GM10847 (cell line): Measurements from ENCODE around the gene ZNF581.
A peak's percentile ranks its signal among the peaks of the same experiment; 100 is the strongest.

ENCODE experiments used
- POLR2A ChIP-seq: IDR thresholded peaks from 2 replicates; pipeline ENCODE4 v1.6.1; 2011; ENCODE audit not compliant: insufficient read length; ENCODE audit errors: extremely low read depth

The ZNF581 gene

GRCh38 chr19:55638864-55639359 lies 4.5 kb upstream of the ZNF581 start:
- no peak for TF ChIP-seq POLR2A

DNA sequence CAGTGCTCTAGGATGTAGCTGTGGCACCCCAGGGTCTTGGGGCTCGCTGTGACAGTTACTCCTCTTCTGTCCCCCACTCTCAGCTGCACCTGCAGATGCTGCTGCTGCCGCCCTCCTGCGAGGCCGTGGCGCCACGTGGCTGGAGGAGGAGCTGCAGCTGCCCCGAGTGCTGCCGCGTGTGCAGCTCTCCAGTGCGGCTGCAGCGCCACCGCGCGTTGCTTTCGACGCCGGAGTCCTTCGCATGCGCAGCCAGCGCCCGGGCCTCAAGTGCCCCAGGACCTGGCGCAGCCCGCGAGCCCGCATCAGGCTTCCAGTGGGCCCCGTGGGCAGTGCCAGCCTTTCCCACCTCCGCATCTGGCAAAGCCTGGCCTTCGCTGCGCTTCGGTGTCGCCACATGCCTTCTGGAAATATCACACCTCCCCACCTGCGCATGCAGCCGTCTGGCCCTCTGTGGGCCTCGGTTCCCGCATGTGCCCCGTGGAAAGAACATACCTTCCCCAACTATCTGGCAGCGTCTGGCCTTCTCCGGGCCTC lies 3.3 kb upstream of the ZNF581 start:
- no peak for TF ChIP-seq POLR2A

GRCh38 chr19:55640577-55641425 lies 2.6 kb upstream of the ZNF581 start, which contains the start of gene ZNF580:
ZNF580 (plus strand) TSS chr19:55641002; CDS start chr19:55642509, 1,507 bp downstream.
- TF ChIP-seq POLR2A: no peak

GRCh38 chr19:55641426-55642152 lies 1.9 kb upstream of the ZNF581 start:
- no peak for TF ChIP-seq POLR2A

DNA sequence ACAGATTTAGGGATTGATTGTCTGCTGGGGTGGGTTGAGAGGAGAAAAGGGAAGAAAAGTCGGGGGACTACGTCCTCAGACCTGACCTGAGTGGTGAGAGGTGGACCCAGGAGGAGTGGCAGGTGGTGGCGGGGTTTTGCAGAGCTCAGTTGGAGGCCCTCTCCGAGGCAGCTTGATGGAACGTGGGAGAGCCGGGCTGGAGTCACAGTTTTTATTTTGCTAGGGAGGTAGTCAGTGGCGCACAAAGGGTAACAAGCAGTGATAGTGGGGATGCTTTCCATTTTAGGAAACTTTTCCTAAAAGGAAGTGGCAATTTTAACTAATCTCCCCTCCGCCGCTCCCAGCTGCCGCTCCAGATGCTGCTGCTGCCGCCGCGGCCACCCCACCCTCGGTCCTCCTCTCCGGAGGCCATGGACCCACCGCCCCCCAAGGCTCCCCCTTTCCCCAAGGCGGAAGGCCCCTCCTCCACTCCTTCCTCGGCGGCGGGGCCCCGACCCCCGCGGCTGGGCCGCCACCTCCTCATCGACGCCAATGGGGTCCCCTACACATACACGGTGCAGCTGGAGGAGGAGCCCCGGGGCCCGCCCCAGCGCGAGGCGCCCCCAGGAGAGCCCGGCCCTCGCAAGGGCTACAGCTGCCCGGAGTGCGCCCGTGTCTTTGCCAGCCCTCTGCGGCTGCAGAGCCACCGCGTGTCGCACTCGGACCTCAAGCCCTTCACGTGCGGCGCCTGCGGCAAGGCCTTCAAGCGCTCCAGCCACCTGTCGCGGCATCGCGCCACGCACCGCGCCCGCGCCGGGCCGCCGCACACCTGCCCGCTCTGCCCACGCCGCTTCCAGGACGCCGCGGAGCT lies 1.1 kb upstream of the ZNF581 start:
- TF ChIP-seq POLR2A: no peak

- TF ChIP-seq POLR2A: peak; percentile 1
Observed at GRCh38 chr19:55643887-55644176, 383 bp downstream of the ZNF581 start.

- TF ChIP-seq POLR2A: no peak
Observed at GRCh38 chr19:55644191-55644833, 863 bp downstream of the ZNF581 start.

DNA sequence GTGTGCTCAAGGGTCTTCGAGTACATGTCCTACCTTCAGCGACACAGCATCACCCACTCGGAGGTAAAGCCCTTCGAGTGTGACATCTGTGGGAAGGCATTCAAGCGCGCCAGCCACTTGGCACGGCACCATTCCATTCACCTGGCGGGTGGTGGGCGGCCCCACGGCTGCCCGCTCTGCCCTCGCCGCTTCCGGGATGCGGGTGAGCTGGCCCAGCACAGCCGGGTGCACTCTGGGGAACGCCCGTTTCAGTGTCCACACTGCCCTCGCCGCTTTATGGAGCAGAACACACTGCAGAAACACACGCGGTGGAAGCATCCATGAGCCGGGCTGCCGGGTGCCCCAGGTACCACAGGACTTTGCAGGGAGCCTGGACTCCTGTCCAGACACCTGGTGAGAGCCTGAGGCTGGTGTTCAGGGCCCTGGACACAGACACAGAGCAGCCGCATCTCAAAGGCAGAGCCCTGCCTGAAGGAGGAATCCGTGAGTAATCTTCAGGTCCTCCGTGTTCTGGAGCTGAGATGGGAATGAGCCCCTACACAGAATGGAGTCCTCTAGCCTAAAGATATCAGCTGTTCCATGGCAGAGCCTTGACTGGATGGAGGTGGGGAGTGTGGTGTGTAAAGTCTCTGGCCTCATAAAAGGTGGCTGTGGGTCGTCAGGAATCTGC lies 1.5 kb downstream of the ZNF581 start:
- TF ChIP-seq POLR2A: no peak

- TF ChIP-seq POLR2A: no peak
Observed at GRCh38 chr19:55645512-55645881, 2.0 kb downstream of the ZNF581 start.

DNA sequence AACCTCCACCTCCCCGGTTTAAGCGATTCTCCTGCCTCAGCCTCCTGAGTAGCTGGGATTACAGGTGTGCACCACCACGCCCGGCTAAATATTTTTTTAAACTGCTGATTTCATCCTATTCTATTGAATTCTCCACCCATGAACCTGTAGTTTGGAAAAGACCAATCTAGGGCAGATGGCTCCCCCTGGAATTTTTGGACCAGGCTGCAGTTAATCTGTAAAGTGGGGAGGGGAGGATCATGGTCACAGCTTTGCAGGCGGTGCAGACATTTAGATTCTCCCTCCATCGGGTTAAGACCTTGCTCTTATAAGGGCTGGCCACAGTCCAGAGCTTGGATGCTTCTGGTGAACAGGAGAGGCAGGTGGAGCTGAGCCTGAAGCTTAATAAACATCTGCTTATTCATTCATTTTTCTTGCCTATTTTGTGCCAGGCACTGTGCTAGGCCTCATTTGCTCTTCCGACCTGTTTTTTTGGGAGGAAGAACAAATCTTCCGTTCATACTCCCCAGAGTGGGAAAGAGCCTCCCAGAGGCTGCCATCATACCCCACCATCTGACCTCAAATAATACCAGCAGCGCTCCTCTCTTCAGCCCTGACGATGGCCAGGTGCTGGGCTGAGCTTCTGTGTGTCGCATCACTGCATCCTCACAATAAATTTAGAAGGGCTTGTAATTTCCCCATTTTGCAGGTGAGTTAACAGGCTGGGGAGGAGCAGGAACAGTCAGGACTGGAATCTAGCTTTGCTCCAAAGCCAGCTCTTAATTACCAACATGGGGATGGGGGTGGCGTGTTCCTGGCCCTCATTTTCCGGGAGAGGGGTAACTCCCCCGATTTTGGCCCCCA lies 3.7 kb downstream of the ZNF581 start:
- TF ChIP-seq POLR2A: no peak

GRCh38 chr19:55647732-55648584 lies 4.5 kb downstream of the ZNF581 start, which contains the start of gene CCDC106:
CCDC106 (plus strand) TSS chr19:55648212; CDS start chr19:55649047, 835 bp downstream.
- peak; percentile 5 for TF ChIP-seq POLR2A

GRCh38 chr19:55648585-55649267 lies 5.3 kb downstream of the ZNF581 start:
- TF ChIP-seq POLR2A: no peak
